Smooth muscle cell of the brain vasculature (primary cell): Measurements from ENCODE around the gene NUDT16.
"Not testable (repeated sequence)": the region's sequence is repeated elsewhere in the genome, so short reads cannot be mapped to it uniquely, and the experiment has no call there.

Experiments used
- DNase-seq: peaks from one replicate; pipeline ENCODE4 v3.0.0-alpha.2; 2012; ENCODE audit warnings: low read depth, low spot score

The NUDT16 gene

DNA sequence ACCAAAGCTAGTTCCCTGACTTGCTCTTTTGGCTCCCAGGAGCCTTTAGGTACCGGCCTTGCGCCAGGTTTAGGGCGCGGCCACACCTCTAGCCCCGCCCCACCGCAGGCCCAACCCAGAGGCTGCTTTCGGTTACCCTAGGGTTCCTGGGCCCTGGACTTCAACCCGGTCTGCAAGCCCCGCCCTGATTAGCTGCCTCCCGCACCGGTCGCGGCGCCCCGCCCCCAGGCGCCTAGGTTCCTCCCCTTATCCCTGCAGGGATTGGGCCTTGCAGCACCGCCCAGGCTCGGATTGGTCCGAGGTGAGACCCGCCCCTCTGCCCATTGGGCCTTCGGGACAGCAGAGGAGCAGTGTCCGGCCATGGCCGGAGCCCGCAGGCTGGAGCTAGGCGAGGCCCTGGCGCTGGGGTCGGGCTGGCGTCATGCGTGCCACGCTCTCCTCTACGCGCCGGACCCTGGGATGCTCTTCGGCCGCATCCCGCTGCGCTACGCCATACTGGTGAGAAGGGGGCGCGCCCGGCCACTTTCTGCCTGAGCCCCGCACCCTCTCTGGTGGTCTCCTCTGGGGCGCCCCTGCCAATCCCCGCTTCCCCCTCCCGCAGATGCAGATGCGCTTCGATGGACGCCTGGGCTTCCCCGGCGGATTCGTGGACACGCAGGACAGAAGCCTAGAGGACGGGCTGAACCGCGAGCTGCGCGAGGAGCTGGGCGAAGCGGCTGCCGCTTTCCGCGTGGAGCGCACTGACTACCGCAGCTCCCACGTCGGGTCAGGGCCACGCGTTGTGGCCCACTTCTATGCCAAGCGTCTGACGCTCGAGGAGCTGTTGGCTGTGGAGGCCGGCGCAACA is at the start of gene NUDT16:
TSS of gene NUDT16 (plus strand) at position 330 of the 847 bp plus-strand sequence. CDS start at position 361, 31 bp downstream.
- peak; percentile 98 for DNase-seq

DNA sequence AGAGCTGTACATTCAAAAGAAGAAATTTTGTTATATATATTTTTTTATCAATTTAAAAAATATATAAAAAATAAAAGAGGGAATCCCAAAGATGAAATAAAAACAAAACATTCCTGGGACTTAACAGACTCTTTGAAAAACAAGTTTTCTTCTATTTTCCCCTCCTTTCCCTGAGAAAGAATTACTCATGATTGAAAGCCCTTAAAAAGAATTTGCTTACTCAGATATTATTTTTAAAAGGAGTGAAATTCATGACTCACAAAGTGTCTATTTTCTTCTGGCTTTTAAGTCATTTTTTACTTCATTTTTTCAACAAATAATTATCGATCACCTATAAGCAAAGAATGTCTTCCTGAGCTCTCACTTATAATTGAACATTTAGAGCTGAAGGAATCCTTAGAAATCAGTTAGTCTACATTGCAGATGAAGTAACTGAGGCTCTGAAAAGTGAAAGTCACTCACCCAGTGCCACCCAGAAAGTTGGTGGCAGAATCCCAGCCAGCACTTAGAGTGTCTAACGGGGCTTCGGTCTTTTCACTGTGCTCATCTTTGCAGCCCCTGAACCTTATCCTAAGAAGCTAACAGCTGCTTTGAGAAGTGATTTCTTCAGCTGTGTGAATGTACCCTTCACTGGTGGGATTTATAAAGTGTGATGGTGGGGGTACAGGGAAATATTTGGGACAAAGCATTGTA is 42.5 kb upstream of the NUDT16 start:
- no peak for DNase-seq

DNA sequence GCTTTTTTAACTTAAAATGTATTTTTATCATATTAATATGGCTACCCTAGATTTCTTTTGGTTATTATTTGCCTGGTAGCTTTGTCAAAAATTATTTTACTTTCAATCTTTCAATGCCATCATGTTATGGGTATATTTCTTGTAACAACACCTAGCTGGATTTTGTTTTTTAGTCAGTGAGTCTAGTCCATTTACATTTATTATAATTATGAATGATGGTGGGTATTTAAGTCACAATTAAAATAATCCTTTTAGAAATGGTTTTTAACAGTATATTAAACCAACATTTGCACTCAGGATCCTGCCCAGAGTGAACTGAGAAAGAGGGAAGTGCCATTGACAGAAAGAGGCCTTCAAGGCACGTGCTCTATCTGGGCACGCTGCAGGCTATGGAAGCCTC is 39.8 kb upstream of the NUDT16 start:
- DNase-seq = no peak

DNA sequence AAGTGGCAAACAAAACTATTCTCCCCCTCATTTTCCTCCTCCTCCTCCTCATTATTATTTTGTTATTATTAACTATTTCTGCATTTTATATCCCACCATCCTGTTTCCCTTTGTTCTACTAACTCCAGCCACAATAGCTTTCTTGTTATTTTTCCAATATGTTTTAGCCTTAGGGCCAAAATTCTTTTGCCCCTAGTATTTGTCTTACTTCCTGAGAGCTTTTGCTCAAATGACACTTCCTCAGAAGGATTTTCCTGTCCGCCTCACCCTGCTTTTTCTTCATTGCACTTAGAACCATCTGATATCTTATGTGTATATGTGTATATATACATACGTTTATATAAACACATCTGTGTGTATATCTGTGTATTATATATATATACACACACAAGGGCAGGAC is 32.7 kb upstream of the NUDT16 start:
- no peak for DNase-seq

DNA sequence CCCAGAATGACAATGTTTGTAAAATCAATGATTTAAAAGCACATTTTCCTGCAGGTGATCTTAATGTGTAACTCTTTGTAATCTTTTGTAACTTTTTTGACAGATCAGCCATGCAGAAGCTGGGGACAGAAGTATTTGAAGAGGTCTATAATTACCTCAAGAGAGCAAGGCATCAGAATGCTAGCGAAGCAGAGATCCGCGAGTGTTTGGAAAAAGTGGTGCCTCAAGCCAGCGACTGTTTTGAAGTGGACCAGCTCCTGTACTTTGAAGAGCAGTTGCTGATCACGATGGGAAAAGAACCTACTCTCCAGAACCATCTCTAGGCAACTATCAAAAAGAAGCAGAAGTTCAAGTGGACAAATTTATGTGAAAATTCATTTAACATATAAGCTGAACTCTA is 32.1 kb upstream of the NUDT16 start:
- DNase-seq = no peak

DNA sequence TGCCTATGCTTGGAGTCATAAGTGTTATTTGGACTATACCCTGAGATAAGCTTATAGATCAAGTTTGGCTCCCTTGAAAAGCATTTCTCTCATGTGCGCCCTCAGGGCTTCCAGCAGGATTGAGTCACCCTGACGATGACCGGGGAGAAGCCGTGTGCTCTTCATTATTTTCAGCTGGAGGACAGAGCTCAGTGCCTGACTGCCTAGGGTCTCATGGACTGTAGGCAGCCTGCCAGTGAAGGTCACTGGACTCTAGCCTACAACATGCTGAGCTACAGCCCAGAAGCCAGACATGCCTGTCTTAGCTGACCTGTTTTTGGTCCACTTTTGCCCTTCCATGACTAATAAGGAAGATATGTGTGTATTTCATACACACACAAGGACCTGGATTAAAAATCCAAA is 31.6 kb upstream of the NUDT16 start:
- peak; percentile 28 for DNase-seq

DNA sequence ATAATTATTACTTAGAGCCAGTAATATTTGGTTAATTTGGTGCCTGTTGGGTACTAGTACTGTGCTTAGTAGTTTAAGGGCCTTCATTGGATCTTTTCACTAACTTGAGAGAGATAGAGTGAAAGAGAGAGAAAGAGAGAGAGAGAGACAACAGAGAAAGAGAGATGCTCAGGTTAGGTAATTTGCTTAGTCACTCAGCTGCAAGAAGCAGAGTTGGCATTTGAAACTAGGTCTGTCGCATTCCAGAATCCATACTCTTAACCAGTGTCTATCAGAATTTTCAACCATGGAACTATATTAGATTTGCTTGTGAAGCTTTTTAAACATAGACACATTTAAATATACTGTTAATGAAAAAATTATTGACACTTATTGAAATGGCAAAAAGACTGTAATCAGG is 31.1 kb upstream of the NUDT16 start:
- DNase-seq = no peak

DNA sequence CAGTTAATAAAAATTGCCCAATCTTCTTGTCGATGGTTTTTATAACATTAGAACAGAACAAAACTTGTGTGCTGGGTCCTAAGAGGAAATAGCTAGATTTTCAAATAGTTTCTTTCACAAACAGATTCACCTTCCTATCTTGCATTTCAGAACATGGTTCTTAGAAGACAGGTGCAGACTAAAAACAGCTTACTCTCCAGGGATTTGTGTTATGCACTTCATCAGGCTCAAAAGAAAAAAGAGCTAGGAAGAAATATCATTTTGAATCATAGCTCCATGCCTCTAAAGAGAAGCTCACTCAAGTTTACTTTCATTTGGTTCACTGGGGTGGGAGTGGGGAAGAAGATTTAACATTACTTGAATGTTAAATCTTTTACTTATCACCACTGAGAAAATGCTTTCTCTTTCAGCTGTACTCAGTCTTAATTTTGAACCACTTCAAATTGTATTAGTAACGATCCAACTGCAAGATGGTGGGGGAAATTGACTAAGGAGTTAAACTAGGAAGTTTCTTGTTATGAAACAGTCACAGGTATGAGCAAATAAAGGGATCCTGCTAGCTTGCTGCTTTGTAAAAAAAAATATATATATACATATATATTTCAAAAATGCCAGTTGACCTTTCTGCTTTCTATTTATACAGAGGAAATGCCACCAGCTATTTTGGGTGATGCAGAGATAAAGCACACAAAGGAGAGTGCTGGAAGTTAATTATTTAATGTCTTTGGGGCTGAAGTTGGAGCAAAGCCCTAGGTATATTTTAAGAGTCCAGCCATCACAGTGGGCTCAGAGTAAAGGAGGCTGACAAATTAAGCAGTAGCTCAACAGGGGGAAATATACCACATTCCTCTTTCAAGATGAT is 28.3 kb upstream of the NUDT16 start:
- no peak for DNase-seq

DNA sequence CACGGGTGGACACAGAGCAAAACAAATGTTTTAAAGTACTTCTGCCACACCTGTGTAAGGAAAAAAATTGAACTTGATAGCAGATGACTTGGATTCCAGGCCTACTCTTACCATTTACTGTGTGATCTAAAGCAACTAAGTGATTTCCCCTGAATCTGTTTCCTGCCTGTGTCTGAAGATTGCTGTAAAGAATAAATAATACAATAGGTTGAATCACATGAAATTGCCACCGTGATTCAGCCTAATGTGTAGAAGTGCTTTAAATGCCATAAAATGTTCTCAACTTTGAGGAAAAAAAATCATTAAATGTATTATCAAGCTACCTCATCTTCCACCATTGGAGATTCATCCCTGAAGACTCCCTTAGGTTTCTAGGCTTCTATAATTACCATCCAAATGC is 27.6 kb upstream of the NUDT16 start:
- no peak for DNase-seq

DNA sequence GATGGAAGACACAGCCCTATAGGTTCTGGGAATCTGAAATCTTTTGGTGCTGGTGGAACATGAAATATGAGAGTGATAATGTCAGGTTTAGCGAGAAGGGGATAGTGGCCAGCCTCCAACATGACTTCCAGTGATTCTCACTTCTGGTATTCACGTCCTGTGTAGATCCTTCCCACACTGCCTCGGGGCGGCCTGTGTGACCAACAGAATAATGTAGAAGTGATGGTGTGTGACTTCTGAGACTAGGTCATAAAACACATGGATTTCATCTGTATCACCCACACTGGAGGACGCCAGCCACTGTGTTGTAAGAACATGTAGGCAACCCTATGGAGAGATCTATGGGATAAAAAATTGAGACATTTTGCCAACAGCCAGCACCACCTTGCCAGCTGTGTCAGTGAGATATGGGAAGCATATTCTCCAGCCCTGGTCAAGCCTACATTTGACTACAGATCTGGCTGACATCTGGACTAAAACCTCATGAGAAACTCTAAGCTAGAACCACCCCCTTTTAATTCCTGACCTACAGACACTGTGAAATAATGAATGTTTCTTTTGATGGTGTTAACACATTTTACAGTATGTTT is 25.5 kb upstream of the NUDT16 start:
- DNase-seq = no peak

DNA sequence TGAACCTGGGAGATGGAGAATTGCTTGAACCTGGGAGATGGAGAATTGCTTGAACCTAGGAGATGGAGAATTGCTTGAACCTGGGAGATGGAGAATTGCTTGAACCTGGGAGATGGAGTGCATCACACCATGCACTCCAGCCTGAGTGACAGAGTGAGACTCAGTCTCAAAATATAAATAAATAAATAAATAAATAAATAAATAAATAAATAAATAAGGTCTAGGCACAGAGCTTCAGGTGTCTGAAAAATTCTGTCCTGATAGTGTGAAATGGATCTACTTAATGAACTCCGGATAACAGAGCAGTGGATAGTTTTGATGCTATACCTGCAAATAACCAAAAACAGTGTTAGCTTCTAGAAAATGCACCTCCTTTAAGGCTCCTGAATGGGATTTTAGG is 24.3 kb upstream of the NUDT16 start:
- no peak for DNase-seq

DNA sequence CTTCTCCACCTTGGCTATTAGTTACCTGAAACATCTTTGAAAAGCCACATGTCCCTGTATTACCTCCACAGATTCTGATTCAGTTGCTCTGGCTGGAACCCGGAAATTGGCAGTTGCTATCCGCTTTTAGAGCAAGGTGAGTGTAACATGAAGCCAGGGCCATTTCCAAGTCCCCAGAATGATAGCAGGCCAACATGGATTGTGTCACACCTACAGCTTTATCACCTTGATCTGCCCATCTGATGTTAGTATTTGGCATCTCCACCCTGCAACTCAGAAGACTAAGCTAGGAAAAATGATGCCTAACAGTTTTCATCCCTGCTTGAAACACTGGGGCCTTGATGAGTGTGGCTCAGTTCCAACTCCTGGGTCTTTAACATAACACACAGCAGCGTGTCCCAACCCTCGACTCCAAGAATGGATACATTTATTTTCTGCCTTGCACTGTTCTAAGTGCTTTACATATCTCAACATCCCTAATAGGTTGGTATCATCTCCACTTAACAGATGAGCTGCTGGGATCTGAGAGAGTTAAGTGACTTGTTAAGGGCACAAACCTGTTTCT is 21.3 kb upstream of the NUDT16 start:
- DNase-seq = no peak

DNA sequence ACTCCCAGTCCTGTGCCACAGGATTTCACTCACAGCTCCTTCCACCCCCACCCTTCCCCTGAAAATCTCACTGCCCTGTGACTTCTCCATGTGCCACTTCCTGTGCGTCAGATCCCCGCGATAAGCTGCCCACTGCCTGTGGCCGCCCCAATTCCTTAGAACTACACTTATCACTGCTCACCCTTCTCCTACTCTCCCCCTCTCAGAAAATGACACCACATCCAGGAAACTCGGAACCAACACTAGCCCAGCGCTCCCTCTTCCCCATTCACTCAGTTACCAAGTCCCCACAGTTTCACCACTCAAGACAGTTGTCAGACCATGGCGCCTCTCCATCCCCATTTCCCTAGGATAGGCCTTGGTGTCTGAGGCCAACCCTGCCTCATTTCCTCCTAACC is 20.5 kb upstream of the NUDT16 start:
- not testable (repeated sequence) for DNase-seq

DNA sequence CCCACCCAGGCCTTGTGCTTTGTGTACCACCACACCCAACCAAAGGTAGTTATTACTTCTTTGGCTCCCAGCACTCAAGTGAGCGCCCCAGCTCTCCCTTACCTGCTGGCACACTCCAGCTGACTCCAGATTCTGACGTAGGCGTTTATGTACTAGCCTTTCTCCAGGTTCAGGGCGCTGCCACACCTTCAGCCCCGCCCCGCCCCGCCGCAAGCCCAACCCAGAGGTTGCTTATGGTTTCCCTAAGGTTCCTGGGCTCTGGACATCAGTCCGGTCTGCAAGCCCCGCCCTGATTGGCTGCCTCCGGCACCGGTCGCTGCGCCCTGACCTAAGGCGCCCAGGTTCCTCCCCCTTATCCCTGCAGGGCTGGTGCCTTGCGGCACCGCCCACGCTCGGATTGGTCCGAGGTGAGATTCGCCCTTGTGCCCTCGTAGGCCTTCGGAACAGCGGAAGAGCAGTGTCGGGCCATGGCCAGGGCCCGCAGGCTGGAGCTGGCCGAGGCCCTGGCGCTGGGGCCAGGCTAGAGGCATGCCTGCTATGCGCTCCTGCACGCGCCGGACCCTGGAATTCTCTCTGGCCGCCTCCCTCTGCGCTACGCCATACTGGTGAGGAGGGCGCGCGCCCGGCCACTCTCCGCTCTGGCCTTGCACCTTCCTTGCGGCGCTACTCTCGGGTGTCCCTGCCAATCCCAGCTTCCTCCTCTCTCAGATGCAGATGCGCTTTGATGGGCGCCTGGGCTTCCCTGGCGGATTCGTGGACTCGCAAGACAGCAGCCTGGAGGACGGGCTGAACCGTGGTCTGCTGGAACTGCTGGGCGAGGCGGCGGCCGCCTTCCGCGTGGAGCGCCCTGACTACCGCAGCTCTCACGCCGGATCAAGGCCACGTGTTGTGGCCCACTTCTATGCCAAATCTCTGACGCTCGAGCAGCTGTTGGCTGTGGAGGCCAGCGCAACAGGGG is 19.8 kb upstream of the NUDT16 start:
- no peak for DNase-seq

DNA sequence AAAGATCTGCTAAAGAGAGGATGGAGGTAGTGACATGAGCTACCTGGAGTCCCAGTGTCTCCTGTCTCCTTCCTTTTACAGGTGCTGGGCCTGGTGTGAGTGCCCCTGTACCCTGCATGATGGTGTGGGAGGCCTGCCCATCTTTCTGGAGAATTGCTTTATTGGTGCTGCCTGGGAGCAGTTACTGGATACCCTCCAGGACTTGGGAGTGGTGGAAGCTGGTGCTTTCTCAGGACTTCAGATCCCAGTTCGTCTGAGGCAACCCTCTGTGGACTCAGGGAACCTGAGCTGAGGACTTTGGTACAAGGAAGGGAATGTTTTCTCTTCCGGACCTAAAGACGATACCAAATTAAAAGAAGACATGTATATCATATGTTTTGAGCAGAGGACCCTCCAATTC is 18.3 kb upstream of the NUDT16 start:
- no peak for DNase-seq

DNA sequence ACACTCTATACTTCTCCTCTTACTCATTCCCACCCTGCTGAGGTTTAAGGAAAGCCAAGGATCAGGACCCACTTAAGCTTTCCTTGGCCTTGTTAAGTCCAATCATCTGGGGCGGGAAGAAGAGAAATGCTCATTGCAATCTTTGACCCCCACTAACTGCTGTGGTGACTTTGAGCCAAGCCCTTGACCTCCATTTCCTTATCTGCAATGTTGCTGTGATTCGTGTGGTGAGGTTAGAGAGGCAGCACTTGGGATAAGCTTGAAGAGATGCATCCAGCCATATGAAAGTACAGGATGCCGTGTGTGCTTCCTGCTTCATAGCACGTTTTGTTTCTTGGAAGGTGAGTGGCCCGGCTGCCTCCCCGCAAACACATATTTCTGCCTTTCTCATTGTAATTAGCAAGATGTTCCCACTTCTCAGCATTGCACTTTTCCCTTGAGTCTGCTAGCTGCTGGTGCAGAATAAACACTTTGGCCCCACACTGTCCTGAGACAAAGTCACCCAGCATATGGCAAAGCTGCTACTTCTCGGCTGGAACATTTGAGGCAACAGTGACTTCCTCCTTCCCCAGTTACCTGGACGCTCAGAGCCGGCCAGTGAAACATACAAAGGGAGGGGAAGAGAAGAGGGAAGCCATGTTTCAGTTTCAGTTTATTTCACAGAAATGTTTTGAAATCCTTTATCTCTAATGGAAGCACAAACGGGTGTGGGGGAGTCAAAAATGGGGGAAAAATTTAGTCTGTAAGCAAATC is 10.5 kb upstream of the NUDT16 start:
- no peak for DNase-seq

DNA sequence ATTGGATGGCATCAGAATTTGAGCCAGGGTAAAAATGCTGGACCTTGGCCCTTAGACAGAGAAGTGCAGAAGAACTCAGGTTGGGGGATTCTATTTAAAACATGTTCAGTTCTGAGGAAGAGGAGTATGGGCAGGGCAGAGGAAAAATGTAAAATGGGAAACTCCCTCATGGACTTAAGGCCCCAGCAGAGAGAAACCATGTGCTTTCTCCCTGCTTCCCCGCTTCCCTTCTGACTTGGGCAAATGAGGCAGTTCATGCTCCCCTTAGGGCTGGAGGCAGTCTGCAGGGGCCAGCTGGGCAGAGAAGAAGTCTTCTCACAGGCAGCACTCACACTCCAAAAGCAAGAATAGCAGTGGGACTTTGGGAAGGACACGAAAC is 9.9 kb upstream of the NUDT16 start:
- no peak for DNase-seq

DNA sequence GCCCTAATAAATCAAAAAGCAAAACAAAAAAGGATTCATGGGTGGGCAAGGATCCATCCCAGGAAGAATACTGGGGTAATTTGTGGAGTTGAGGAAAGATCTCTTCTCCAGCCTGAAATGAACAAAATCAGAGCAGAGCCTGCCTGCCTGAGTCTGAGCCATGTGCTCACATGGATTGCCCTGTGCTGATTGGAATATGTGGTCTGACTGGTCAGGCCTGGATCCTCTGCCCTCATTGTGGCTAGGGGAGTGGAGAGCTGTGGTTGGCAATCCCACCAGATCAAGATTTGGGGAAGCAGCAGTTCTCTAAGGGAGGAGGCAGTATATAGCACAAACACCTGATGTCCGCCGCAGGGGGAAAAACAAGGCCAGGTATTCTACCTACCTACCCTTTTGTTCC is 6.8 kb upstream of the NUDT16 start:
- DNase-seq = no peak

DNA sequence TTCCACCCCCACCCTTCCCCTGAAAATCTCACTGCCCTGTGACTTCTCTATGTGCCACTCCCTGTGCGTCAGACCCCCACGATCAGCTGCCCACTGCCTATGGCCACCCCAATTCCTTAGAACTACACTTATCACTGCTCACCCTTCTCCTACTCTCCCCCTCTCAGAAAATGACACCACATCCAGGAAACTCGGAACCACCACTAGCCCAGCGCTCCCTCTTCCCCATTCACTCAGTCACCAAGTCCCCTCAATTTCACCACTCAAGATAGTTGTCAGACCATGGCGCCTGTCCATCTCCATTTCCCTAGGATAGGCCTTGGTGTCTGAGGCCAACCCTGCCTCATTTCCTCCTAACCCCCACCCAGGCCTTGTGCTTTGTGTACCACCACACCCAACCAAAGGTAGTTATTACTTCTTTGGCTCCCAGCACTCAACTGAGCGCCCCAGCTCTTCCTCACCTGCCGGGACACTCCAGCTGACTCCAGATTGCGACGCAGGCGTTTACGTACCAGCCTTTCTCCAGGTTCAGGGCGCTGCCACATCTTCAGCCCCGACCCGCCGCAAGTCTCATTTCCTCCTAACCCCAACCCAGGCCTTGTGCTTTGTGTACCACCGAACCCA is 641 bp upstream of the NUDT16 start:
- DNase-seq = not testable (repeated sequence)
